BJ (cell line): Measurements from ENCODE around the gene KREMEN1. TPM values are rescaled to one million over a fixed set of nuclear protein-coding genes. Genes with fewer than 3 reads are reported as not detected.

Experiments
- CTCF ChIA-PET: fragments of 350-600 bp; formaldehyde crosslinking; extraction: SDS; loops from one replicate; lab custom pipeline; 2021; ENCODE audit warnings: antibody characterized with exemption, inconsistent platforms; lab: Yijun Ruan, JAX
- POLR2A ChIA-PET: fragments of 300-600 bp; sonication (Branson Sonifier 250); formaldehyde crosslinking; extraction: SDS; loops from one replicate; lab custom pipeline; 2021; ENCODE audit warnings: antibody characterized with exemption; lab: Charles Lee
- DNase-seq: peaks from one replicate; pipeline ENCODE4 v3.0.0-alpha.2; 2011; ENCODE audit warnings: low read depth
- H3K27me3 ChIP-seq: 2 replicates; pipeline ENCODE4 v1.6.0; 2011; ENCODE audit warnings: low read length; ENCODE audit not compliant: control insufficient read depth, insufficient read depth
- H3K36me3 ChIP-seq: 2 replicates; pipeline ENCODE4 v1.5.1; 2011; ENCODE audit warnings: low read length; ENCODE audit not compliant: control insufficient read depth, insufficient read depth
- H3K4me3 ChIP-seq: 2 replicates; pipeline ENCODE4 v1.5.1; 2011; ENCODE audit warnings: low read depth, mild to moderate bottlenecking, control low read depth, low read length
- polyA plus RNA-seq: library from polyadenylated mRNA; depleted of rRNA; stranded (reverse); fragments of >200 nt; gene quantifications from 2 replicates; pipeline ENCODE4 v1.2.3, GENCODE V29; 2011
- TF ChIP-seq, protein P1 (sequence below): IDR thresholded peaks from 2 replicates; pipeline ENCODE4 v1.5.1; 2011; ENCODE audit warnings: low read depth, mild to moderate bottlenecking, control low read depth, inconsistent platforms, low read length, moderate library complexity; ENCODE audit not compliant: insufficient read depth

KREMEN1 gene
- polyA plus RNA-seq, 1 experiment, result 2.1 TPM

GRCh38 chr22:29195964-29196666 lies 123.3 kb downstream of the KREMEN1 start:
- ChIA-PET POLR2A (no interaction called here), CTCF (no interaction called here)
- no peak for DNase-seq
- TF ChIP-seq, protein P1, sequence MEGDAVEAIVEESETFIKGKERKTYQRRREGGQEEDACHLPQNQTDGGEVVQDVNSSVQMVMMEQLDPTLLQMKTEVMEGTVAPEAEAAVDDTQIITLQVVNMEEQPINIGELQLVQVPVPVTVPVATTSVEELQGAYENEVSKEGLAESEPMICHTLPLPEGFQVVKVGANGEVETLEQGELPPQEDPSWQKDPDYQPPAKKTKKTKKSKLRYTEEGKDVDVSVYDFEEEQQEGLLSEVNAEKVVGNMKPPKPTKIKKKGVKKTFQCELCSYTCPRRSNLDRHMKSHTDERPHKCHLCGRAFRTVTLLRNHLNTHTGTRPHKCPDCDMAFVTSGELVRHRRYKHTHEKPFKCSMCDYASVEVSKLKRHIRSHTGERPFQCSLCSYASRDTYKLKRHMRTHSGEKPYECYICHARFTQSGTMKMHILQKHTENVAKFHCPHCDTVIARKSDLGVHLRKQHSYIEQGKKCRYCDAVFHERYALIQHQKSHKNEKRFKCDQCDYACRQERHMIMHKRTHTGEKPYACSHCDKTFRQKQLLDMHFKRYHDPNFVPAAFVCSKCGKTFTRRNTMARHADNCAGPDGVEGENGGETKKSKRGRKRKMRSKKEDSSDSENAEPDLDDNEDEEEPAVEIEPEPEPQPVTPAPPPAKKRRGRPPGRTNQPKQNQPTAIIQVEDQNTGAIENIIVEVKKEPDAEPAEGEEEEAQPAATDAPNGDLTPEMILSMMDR, result no peak
- H3K4me3 ChIP-seq, result no peak overlapping the region
- no peaks in the 10 kb centered on the region for H3K36me3 ChIP-seq
- H3K27me3 ChIP-seq, result no peaks in the 10 kb centered on the region; the same call in 1 of the 2 replicates

DNA sequence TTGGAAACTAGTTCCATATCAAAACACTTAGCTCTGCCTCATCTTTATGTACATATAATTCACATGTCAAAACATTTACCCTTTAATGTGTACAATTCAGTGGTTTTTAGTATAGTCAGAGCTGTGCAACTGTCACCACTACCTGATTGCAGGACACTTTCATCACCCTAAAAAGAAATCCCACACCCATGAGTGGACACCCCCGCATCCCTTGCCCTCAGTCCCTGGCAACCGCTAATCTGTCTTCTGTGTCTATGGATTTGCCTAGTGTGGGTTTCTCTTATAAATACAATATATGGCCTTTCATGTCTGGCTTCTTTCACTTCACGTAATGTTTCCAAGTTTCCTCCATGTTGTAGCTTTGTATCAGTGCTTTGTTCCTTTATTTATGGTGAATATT lies 124.3 kb downstream of the KREMEN1 start:
- POLR2A ChIA-PET, result no interaction called here
- Histone ChIP-seq H3K27me3 (peaks cover 1% of the 10 kb centered on the region), H3K36me3 (no peaks in the 10 kb centered on the region), H3K4me3 (no peak overlapping the region)
- TF ChIP-seq, protein P1, result no peak
- CTCF ChIA-PET, result interaction anchor here (0.8 kb wide), 1 partner anchor 342 kb away, joined by 4 read pairs; no protein-coding TSS in a partner anchor
- DNase-seq, result no peak

DNA sequence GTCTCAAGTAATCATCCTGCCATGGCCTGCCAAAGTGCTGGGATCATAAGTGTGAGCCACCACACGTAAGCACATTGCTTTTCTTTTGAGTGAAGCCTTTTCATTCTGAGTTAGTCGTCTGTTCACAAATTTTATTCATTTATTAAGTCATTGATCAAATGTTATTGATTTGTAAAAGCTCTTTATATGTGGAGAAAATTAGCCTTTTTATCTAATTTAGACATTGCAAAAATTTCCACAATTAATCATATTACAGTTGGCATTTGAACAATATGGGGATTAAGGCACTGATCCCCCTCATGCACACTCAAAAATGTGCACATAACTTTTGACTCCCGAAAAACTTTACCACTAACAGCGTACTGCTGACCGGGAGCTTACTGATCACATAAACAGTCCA lies 125.4 kb downstream of the KREMEN1 start:
- TF ChIP-seq, protein P1, result no peak
- H3K27me3 ChIP-seq, result peaks cover 1% of the 10 kb centered on the region
- ChIA-PET CTCF (interaction anchor here (1.0 kb wide), 1 partner anchor 19 kb away, joined by 5 read pairs; no protein-coding TSS in a partner anchor), POLR2A (no interaction called here)
- no peak overlapping the region for H3K4me3 ChIP-seq
- no peak for DNase-seq
- no peaks in the 10 kb centered on the region for H3K36me3 ChIP-seq

GRCh38 chr22:29199702-29200400 lies 127.0 kb downstream of the KREMEN1 start:
- Histone ChIP-seq H3K36me3 (no peaks in the 10 kb centered on the region), H3K27me3 (peaks cover 5% of the 10 kb centered on the region), H3K4me3 (no peak overlapping the region)
- ChIA-PET POLR2A (no interaction called here), CTCF (interaction anchor here (0.8 kb wide), 1 partner anchor 344 kb away, joined by 3 read pairs; no protein-coding TSS in a partner anchor)
- TF ChIP-seq, protein P1, result no peak
- no peak for DNase-seq

- ChIA-PET POLR2A (no interaction called here), CTCF (interaction anchor here (1.0 kb wide), 1 partner anchor 45 kb away, joined by 3 read pairs; no protein-coding TSS in a partner anchor)
- Histone ChIP-seq H3K36me3 (no peaks in the 10 kb centered on the region), H3K4me3 (no peak overlapping the region), H3K27me3 (peaks cover 9% of the 10 kb centered on the region)
- TF ChIP-seq, protein P1, result no peak
- DNase-seq, result no peak
These were observed 128.1 kb downstream of the KREMEN1 start for GRCh38 chr22:29200901-29201300.
